RWPE2 (cell line): Measurements from ENCODE around the gene SLX4IP.

Experiments
- ATAC-seq: fragments of 200-7000 bp; cut with Tn5 transposase; 3 replicates; pipeline ENCODE4 v1.9.1; 2021; ENCODE audit warnings: low read depth
- DNase-seq: peaks from one replicate; pipeline ENCODE4 v3.0.0-alpha.2; 2020; ENCODE audit warnings: low spot score
- H3K27ac ChIP-seq: fragments of 450-650 bp; 2 replicates; pipeline ENCODE4 v1.5.1; 2017; ENCODE audit warnings: mild to moderate bottlenecking; ENCODE audit not compliant: poor library complexity, severe bottlenecking
- H3K27me3 ChIP-seq: fragments of 250-450 bp; sonication (Bioruptor Pico); 2 replicates; pipeline ENCODE4 v1.5.1; 2021; ENCODE audit warnings: mild to moderate bottlenecking, moderate library complexity; ENCODE audit not compliant: insufficient read depth, poor library complexity, severe bottlenecking
- H3K36me3 ChIP-seq: fragments of 250-450 bp; sonication (Bioruptor Pico); 2 replicates; pipeline ENCODE4 v1.5.1; 2020; ENCODE audit warnings: low read depth, mild to moderate bottlenecking, moderate library complexity
- H3K4me1 ChIP-seq: fragments of 250-450 bp; sonication (Bioruptor Pico); 2 replicates; pipeline ENCODE4 v1.5.1; 2021; ENCODE audit warnings: mild to moderate bottlenecking, moderate library complexity; ENCODE audit not compliant: insufficient read depth, poor library complexity, severe bottlenecking
- H3K4me3 ChIP-seq: fragments of 250-450 bp; sonication (Bioruptor Pico); 2 replicates; pipeline ENCODE4 v1.5.1; 2021; ENCODE audit warnings: mild to moderate bottlenecking, moderate library complexity; ENCODE audit not compliant: severe bottlenecking
- H3K9me3 ChIP-seq: fragments of 250-450 bp; sonication (Bioruptor Pico); 2 replicates; pipeline ENCODE4 v1.5.1; 2021; ENCODE audit warnings: mild to moderate bottlenecking, moderate library complexity; ENCODE audit not compliant: severe bottlenecking
- TF ChIP-seq, protein P1 (sequence below): fragments of 450-650 bp; IDR thresholded peaks from one replicate; pipeline ENCODE4 v1.5.1; 2017; ENCODE audit warnings: mild to moderate bottlenecking, moderate library complexity; ENCODE audit not compliant: poor library complexity, severe bottlenecking

Gene SLX4IP

GRCh38 chr20:10502098-10502526, 67.0 kb downstream of the SLX4IP start:
- H3K9me3 ChIP-seq: no peaks in the 10 kb centered on the region
- no peak overlapping the region for H3K4me3 ChIP-seq
- H3K27me3 ChIP-seq: no peaks in the 10 kb centered on the region
- H3K4me1 ChIP-seq: peaks cover 24% of the 10 kb centered on the region
- TF ChIP-seq, protein P1, sequence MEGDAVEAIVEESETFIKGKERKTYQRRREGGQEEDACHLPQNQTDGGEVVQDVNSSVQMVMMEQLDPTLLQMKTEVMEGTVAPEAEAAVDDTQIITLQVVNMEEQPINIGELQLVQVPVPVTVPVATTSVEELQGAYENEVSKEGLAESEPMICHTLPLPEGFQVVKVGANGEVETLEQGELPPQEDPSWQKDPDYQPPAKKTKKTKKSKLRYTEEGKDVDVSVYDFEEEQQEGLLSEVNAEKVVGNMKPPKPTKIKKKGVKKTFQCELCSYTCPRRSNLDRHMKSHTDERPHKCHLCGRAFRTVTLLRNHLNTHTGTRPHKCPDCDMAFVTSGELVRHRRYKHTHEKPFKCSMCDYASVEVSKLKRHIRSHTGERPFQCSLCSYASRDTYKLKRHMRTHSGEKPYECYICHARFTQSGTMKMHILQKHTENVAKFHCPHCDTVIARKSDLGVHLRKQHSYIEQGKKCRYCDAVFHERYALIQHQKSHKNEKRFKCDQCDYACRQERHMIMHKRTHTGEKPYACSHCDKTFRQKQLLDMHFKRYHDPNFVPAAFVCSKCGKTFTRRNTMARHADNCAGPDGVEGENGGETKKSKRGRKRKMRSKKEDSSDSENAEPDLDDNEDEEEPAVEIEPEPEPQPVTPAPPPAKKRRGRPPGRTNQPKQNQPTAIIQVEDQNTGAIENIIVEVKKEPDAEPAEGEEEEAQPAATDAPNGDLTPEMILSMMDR: no peak
- no peak overlapping the region for H3K27ac ChIP-seq
- ATAC-seq (no peak), DNase-seq (no peak)
- no peaks in the 10 kb centered on the region for H3K36me3 ChIP-seq

GRCh38 chr20:10504608-10504993, 69.5 kb downstream of the SLX4IP start:
- no peak overlapping the region for H3K4me3 ChIP-seq
- H3K9me3 ChIP-seq: no peaks in the 10 kb centered on the region
- no peaks in the 10 kb centered on the region for H3K27me3 ChIP-seq
- H3K36me3 ChIP-seq: no peaks in the 10 kb centered on the region
- DNase-seq (no peak), ATAC-seq (no peak)
- TF ChIP-seq, protein P1: no peak
- H3K27ac ChIP-seq: peak overlapping the region; percentile 37
- H3K4me1 ChIP-seq: peaks cover 32% of the 10 kb centered on the region

GRCh38 chr20:10504994-10505730, 70.1 kb downstream of the SLX4IP start:
- Histone ChIP-seq H3K36me3 (no peaks in the 10 kb centered on the region), H3K4me1 (peaks cover 32% of the 10 kb centered on the region), H3K9me3 (no peaks in the 10 kb centered on the region), H3K27ac (peak overlapping the region; percentile 37), H3K4me3 (no peak overlapping the region), H3K27me3 (no peaks in the 10 kb centered on the region)
- DNase-seq (no peak), ATAC-seq (peak; percentile 75)
- TF ChIP-seq, protein P1: no peak

- H3K4me1 ChIP-seq: peaks cover 34% of the 10 kb centered on the region
- DNase-seq: no peak
- H3K36me3 ChIP-seq: no peaks in the 10 kb centered on the region
- TF ChIP-seq, protein P1: no peak
- no peaks in the 10 kb centered on the region for H3K27me3 ChIP-seq
- no peak overlapping the region for H3K4me3 ChIP-seq
- H3K9me3 ChIP-seq: no peaks in the 10 kb centered on the region
- H3K27ac ChIP-seq: peak overlapping the region; percentile 37
- ATAC-seq: peak; percentile 48
These were observed 70.7 kb downstream of the SLX4IP start for GRCh38 chr20:10505827-10506226.

DNA sequence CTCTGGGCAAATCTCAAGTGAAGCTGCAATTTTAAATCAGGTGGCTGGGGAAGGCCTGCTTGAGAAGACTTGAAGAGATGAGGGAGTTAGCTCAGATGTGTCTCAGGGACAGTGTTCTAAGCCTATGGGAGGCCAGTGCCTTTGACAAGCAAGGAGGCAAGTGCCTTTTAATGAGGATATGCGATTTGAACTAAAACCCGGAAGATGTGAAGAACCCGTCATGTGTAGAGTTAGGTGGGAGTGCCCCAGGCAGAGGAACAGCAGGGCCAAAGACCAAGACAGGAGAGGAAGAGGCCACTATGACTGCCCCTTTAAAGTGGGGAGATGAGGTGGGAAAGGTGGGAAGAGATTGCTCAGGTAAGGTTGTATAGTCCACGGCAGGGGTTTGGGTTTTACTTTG, 71.9 kb downstream of the SLX4IP start:
- Histone ChIP-seq H3K4me1 (peaks cover 45% of the 10 kb centered on the region), H3K9me3 (no peaks in the 10 kb centered on the region), H3K27ac (no peak overlapping the region), H3K36me3 (no peaks in the 10 kb centered on the region), H3K4me3 (no peak overlapping the region), H3K27me3 (no peaks in the 10 kb centered on the region)
- DNase-seq (no peak), ATAC-seq (no peak)
- TF ChIP-seq, protein P1: no peak
